GM23338 (cell line): ENCODE measurements around the gene HSDL1. TPM values are rescaled to one million over a fixed set of nuclear protein-coding genes. Genes with fewer than 3 reads are reported as not detected.
A peak's percentile ranks its signal among the peaks of the same experiment; 100 is the strongest.

Source experiments
- ATAC-seq: fragments of 200-7000 bp; cut with Tn5 transposase; 3 replicates; pipeline ENCODE4 v1.9.1; 2020
- DNase-seq: peaks from one replicate; pipeline ENCODE4 v3.0.0-alpha.2; 2015; ENCODE audit warnings: low spot score
- H2AFZ ChIP-seq: fragments of 200-600 bp; sonication (generic); 2 replicates; pipeline ENCODE4 v1.8.0; 2016; ENCODE audit warnings: antibody characterized with exemption, mild to moderate bottlenecking, moderate library complexity
- H3F3A ChIP-seq: fragments of 200-600 bp; sonication (generic); replicated peaks from 2 replicates; pipeline ENCODE4 v1.8.0; 2017; ENCODE audit warnings: antibody characterized with exemption, mixed run types, low read depth
- H3K27ac ChIP-seq: fragments of 200-600 bp; sonication (generic); 2 replicates; pipeline ENCODE4 v1.6.1; 2016; ENCODE audit warnings: low read depth
- H3K27me3 ChIP-seq: fragments of 200-600 bp; sonication (generic); 2 replicates; pipeline ENCODE4 v1.8.0; 2016; ENCODE audit warnings: mild to moderate bottlenecking, mixed run types, moderate library complexity; ENCODE audit not compliant: insufficient read depth
- H3K36me3 ChIP-seq: fragments of 200-600 bp; sonication (generic); 2 replicates; pipeline ENCODE4 v1.8.0; 2016; ENCODE audit warnings: mild to moderate bottlenecking; ENCODE audit not compliant: insufficient read depth
- H3K4me1 ChIP-seq: fragments of 200-600 bp; sonication (generic); 2 replicates; pipeline ENCODE4 v1.8.0; 2016; ENCODE audit warnings: mild to moderate bottlenecking, moderate library complexity; ENCODE audit not compliant: insufficient read depth
- H3K4me2 ChIP-seq: fragments of 200-600 bp; sonication (generic); 2 replicates; pipeline ENCODE4 v1.7.1; 2017; ENCODE audit warnings: mixed run types
- H3K4me3 ChIP-seq: fragments of 200-600 bp; sonication (generic); 2 replicates; pipeline ENCODE4 v1.6.1; 2016; ENCODE audit warnings: mixed run types
- H3K79me2 ChIP-seq: fragments of 200-600 bp; sonication (generic); replicated peaks from 2 replicates; pipeline ENCODE4 v1.8.0; 2017; ENCODE audit warnings: mild to moderate bottlenecking; ENCODE audit not compliant: insufficient read depth
- H3K9me2 ChIP-seq: fragments of 200-600 bp; sonication (generic); 2 replicates; pipeline ENCODE4 v1.8.0; 2017; ENCODE audit not compliant: insufficient read depth
- H4K20me1 ChIP-seq: fragments of 200-600 bp; sonication (generic); replicated peaks from 2 replicates; pipeline ENCODE4 v1.8.0; 2017; ENCODE audit warnings: mild to moderate bottlenecking; ENCODE audit not compliant: insufficient read depth
- H3K27ac Mint-ChIP-seq: 2 replicates; pipeline ENCODE4 v1.8.0; 2020; ENCODE audit warnings: inconsistent platforms, mild to moderate bottlenecking, moderate library complexity, mixed read lengths
- H3K27me3 Mint-ChIP-seq: 3 replicates; pipeline ENCODE4 v1.8.0; 2022; ENCODE audit warnings: low read depth, mild to moderate bottlenecking, moderate library complexity, mixed read lengths, inconsistent platforms; ENCODE audit not compliant: insufficient read depth, poor library complexity
- H3K36me3 Mint-ChIP-seq: 3 replicates; pipeline ENCODE4 v1.8.0; 2021; ENCODE audit warnings: low read depth, mild to moderate bottlenecking, inconsistent platforms, moderate library complexity, mixed read lengths
- H3K4me1 Mint-ChIP-seq: 3 replicates; pipeline ENCODE4 v1.8.0; 2020; ENCODE audit warnings: mild to moderate bottlenecking, inconsistent platforms, mixed read lengths
- H3K4me3 Mint-ChIP-seq: 3 replicates; pipeline ENCODE4 v1.8.0; 2021; ENCODE audit warnings: moderate library complexity, mild to moderate bottlenecking, inconsistent platforms, mixed read lengths
- H3K9me3 Mint-ChIP-seq: 3 replicates; pipeline ENCODE4 v1.8.0; 2020; ENCODE audit warnings: moderate library complexity, mild to moderate bottlenecking, inconsistent platforms, mixed read lengths
- CREB1 ChIP-seq: fragments of 250-450 bp; sonication (Bioruptor Pico); IDR thresholded peaks from 2 replicates; pipeline ENCODE4 v1.5.0; 2020; ENCODE audit warnings: low read depth, mild to moderate bottlenecking, moderate library complexity
- CTCF ChIP-seq, 2 experiments: fragments of 200-600 bp in 1 of 2; sonication (generic) in 1 of 2; conservative IDR thresholded peaks; 2 replicates each; pipeline versions ENCODE4 v1.5.1 to v1.6.1; 2016 to 2017; ENCODE audit warnings: antibody characterized with exemption in 2 of 2, low read depth in 2 of 2, mild to moderate bottlenecking in 2 of 2, moderate library complexity in 1 of 2
- ETS1 ChIP-seq: IDR thresholded peaks from 2 replicates; pipeline ENCODE4 v1.6.1; 2016; ENCODE audit warnings: antibody characterized with exemption
- EZH2 ChIP-seq: fragments of 200-600 bp; sonication (generic); IDR thresholded peaks from one replicate; pipeline ENCODE4 v1.8.0; 2017; ENCODE audit warnings: antibody characterized with exemption, mild to moderate bottlenecking, low read depth; ENCODE audit not compliant: unreplicated experiment
- EZH2phosphoT487 ChIP-seq: fragments of 200-600 bp; sonication (generic); IDR thresholded peaks from one replicate; pipeline ENCODE4 v1.8.1; 2018; ENCODE audit warnings: antibody characterized with exemption; ENCODE audit not compliant: unreplicated experiment
- NANOG ChIP-seq: IDR thresholded peaks from 2 replicates; pipeline ENCODE4 v1.6.1; 2016; ENCODE audit warnings: antibody characterized with exemption, borderline replicate concordance
- POLR2AphosphoS5 ChIP-seq: IDR thresholded peaks from 2 replicates; pipeline ENCODE4 v1.6.1; 2016; ENCODE audit warnings: antibody characterized with exemption, low read depth
- STAT1 ChIP-seq: IDR thresholded peaks from one replicate; pipeline ENCODE4 v1.6.1; 2016; ENCODE audit warnings: antibody characterized with exemption; ENCODE audit not compliant: unreplicated experiment
- ZNF114 ChIP-seq: fragments of 250-450 bp; sonication (Bioruptor Pico); IDR thresholded peaks from 2 replicates; pipeline ENCODE4 v1.5.0; 2020; ENCODE audit warnings: mild to moderate bottlenecking, moderate library complexity
- ZNF462 ChIP-seq: fragments of 250-450 bp; sonication (Bioruptor Pico); IDR thresholded peaks from 2 replicates; pipeline ENCODE4 v1.5.0; 2020; ENCODE audit warnings: mild to moderate bottlenecking, moderate library complexity
- polyA plus RNA-seq: library from polyadenylated mRNA; unstranded; fragments of >200 nt; fragmentation: Nextera tagmentation; extraction: Ambion mirVana; gene quantifications from 2 replicates; pipeline ENCODE4 v1.2.1, GENCODE V29; 2016
- total RNA-seq: library from RNA; depleted of rRNA; stranded (reverse); fragments of >200 nt; shearing (Covaris generic); gene quantifications from 2 replicates; pipeline ENCODE4 v1.2.3, GENCODE V29; 2014

HSDL1 gene
- total and polyA plus RNA-seq, 2 experiments from 2014 or later, result 16.6 to 46.1 TPM

GRCh38 chr16:84139628-84140258, 5.2 kb downstream of the HSDL1 start (continued):
- no peak for TF ChIP-seq ZNF462 (CRISPR knock-in tag)
- no peak for TF ChIP-seq EZH2phosphoT487
- no peak for TF ChIP-seq STAT1
- no peak for TF ChIP-seq CTCF (conservative IDR thresholded peaks at IDR 0.05; ENCODE audit: low read depth in 2 of 2)

GRCh38 chr16:84138824-84139627, 6.0 kb downstream of the HSDL1 start:
- H3K9me3 Mint-ChIP-seq, result no peaks in the 10 kb centered on the region
- peak; percentile 49 for DNase-seq
- peak overlapping the region; percentile 53; the same call in 1 of the 2 replicates for H3K27ac ChIP-seq

More at GRCh38 chr16:84138824-84139627, 6.0 kb downstream of the HSDL1 start:
- Histone ChIP-seq H3K79me2 (peaks cover 96% of the 10 kb centered on the region), H2AFZ (no peak overlapping the region), H4K20me1 (peaks cover 28% of the 10 kb centered on the region), H3K4me2 (peak overlapping the region; percentile 69), H3K27me3 (no peaks in the 10 kb centered on the region), H3K4me3 (peak overlapping the region; percentile 15; the same call in 1 of the 2 replicates), H3K36me3 (no peaks in the 10 kb centered on the region; the same call in 1 of the 2 replicates), H3K4me1 (peaks cover 35% of the 10 kb centered on the region), H3K9me2 (no peaks in the 10 kb centered on the region), H3F3A (peaks cover under 1% of the 10 kb centered on the region; the same call in 1 of the 2 replicates)
- Mint-ChIP-seq H3K4me3 (peak overlapping the region; percentile 35; the same call in 2 of the 3 replicates), H3K27me3 (peaks cover 11% of the 10 kb centered on the region), H3K36me3 (peaks cover 6% of the 10 kb centered on the region), H3K27ac (peak overlapping the region; percentile 51), H3K4me1 (peaks cover 53% of the 10 kb centered on the region)
- peak; percentile 53 for ATAC-seq
- TF ChIP-seq EZH2 (no peak), ZNF114 (CRISPR knock-in tag) (no peak), CREB1 (no peak), NANOG (no peak), POLR2AphosphoS5 (no peak), ETS1 (no peak), STAT1 (no peak), EZH2phosphoT487 (no peak)
